GM21390 (cell line): ENCODE data around the gene SFTPB.
"Not testable (repeated sequence)": the region's sequence is repeated elsewhere in the genome, so short reads cannot be mapped to it uniquely, and the experiment has no call there.

Source experiments
- ATAC-seq: cut with Tn5 transposase; IDR thresholded peaks from one replicate; pipeline ENCODE4 v1.9.1; 2021; ENCODE audit not compliant: unreplicated experiment

SFTPB gene

GRCh38 chr2:85660301-85660700 lies 7.7 kb downstream of the SFTPB start:
- ATAC-seq = not testable (repeated sequence)

- ATAC-seq = no peak
These were observed 8.5 kb downstream of the SFTPB start for GRCh38 chr2:85659324-85659981.

GRCh38 chr2:85657399-85657798 lies 10.6 kb downstream of the SFTPB start:
- ATAC-seq = not testable (repeated sequence)

- ATAC-seq = no peak
These were observed 11.5 kb downstream of the SFTPB start for GRCh38 chr2:85656468-85656867.

GRCh38 chr2:85655961-85656417 lies 12.0 kb downstream of the SFTPB start:
- ATAC-seq = no peak

GRCh38 chr2:85653996-85654395 lies 14.0 kb downstream of the SFTPB start:
- ATAC-seq = no peak

- ATAC-seq = no peak
These were observed 15.9 kb downstream of the SFTPB start for GRCh38 chr2:85652056-85652455.

- no peak for ATAC-seq
These were observed 16.9 kb downstream of the SFTPB start for GRCh38 chr2:85651097-85651496.

- no peak for ATAC-seq
These were observed 17.5 kb downstream of the SFTPB start for GRCh38 chr2:85650456-85650855.

- no peak for ATAC-seq
These were observed 18.5 kb downstream of the SFTPB start for GRCh38 chr2:85649201-85650190.

- no peak for ATAC-seq
These were observed 19.4 kb downstream of the SFTPB start for GRCh38 chr2:85648619-85649018.

- peak; percentile 72 for ATAC-seq
These were observed 20.0 kb downstream of the SFTPB start for GRCh38 chr2:85647823-85648526.

- ATAC-seq = no peak
These were observed 21.8 kb downstream of the SFTPB start for GRCh38 chr2:85646166-85646565.

- ATAC-seq = no peak
These were observed 23.1 kb downstream of the SFTPB start for GRCh38 chr2:85644909-85645308.

GRCh38 chr2:85642725-85643124 lies 25.3 kb downstream of the SFTPB start:
- ATAC-seq = peak; percentile 58

GRCh38 chr2:85635636-85636035 lies 32.4 kb downstream of the SFTPB start:
- no peak for ATAC-seq

- ATAC-seq = no peak
These were observed 33.0 kb downstream of the SFTPB start for GRCh38 chr2:85635011-85635410.

- no peak for ATAC-seq
These were observed 36.7 kb downstream of the SFTPB start for GRCh38 chr2:85631316-85631715.

- no peak for ATAC-seq
These were observed 39.3 kb downstream of the SFTPB start for GRCh38 chr2:85628658-85629057.

GRCh38 chr2:85623991-85624390 lies 44.0 kb downstream of the SFTPB start:
- no peak for ATAC-seq

GRCh38 chr2:85621338-85621737 lies 46.7 kb downstream of the SFTPB start:
- ATAC-seq = no peak
